Neural cell (in vitro differentiated cells): ENCODE data around the gene EXPH5.

Source experiments
- CTCF ChIP-seq: fragments of 450-650 bp; IDR thresholded peaks from 2 replicates; pipeline ENCODE4 v1.5.1; 2014; ENCODE audit warnings: antibody characterized with exemption, mild to moderate bottlenecking, moderate library complexity; ENCODE audit not compliant: poor library complexity, severe bottlenecking
- EP300 ChIP-seq: fragments of 450-650 bp; conservative IDR thresholded peaks from 2 replicates; pipeline ENCODE4 v1.6.1; 2014; ENCODE audit warnings: antibody characterized with exemption, mild to moderate bottlenecking, moderate library complexity; ENCODE audit not compliant: poor library complexity, severe bottlenecking
- EZH2 ChIP-seq: fragments of 200-600, 300-800 bp; shearing (Covaris generic), sonication (generic); IDR thresholded peaks from 2 replicates; pipeline ENCODE4 v1.6.1; 2014; ENCODE audit warnings: antibody characterized with exemption, low read length, borderline replicate concordance, mild to moderate bottlenecking; ENCODE audit not compliant: insufficient read depth, poor library complexity, severe bottlenecking
- POLR2AphosphoS5 ChIP-seq: IDR thresholded peaks from 2 replicates; pipeline ENCODE4 v1.6.1; 2012
- RAD21 ChIP-seq: fragments of 450-650 bp; conservative IDR thresholded peaks from 2 replicates; pipeline ENCODE4 v1.6.1; 2014; ENCODE audit warnings: antibody characterized with exemption, mild to moderate bottlenecking, moderate library complexity
- REST ChIP-seq: IDR thresholded peaks from 2 replicates; pipeline ENCODE4 v1.6.1; 2012; ENCODE audit warnings: borderline replicate concordance
- SMC3 ChIP-seq: fragments of 450-650 bp; conservative IDR thresholded peaks from 2 replicates; pipeline ENCODE4 v1.6.1; 2014; ENCODE audit warnings: antibody characterized with exemption, mild to moderate bottlenecking, moderate library complexity; ENCODE audit not compliant: poor library complexity
- TAF1 ChIP-seq: IDR thresholded peaks from 2 replicates; pipeline ENCODE4 v1.6.1; 2012; ENCODE audit warnings: low read depth

GRCh38 chr11:108562746-108563581 lies 30.6 kb downstream of the EXPH5 start:
- TF ChIP-seq RAD21 (no peak), CTCF (no peak), TAF1 (no peak), POLR2AphosphoS5 (no peak), EP300 (no peak), SMC3 (no peak), EZH2 (no peak), REST (no peak)
